ELR (cell line): ENCODE measurements around the gene GATC.

Source experiments
- DNase-seq: peaks from one replicate; pipeline ENCODE4 v3.0.0-alpha.2; 2015; ENCODE audit warnings: low read depth

The GATC gene

DNA sequence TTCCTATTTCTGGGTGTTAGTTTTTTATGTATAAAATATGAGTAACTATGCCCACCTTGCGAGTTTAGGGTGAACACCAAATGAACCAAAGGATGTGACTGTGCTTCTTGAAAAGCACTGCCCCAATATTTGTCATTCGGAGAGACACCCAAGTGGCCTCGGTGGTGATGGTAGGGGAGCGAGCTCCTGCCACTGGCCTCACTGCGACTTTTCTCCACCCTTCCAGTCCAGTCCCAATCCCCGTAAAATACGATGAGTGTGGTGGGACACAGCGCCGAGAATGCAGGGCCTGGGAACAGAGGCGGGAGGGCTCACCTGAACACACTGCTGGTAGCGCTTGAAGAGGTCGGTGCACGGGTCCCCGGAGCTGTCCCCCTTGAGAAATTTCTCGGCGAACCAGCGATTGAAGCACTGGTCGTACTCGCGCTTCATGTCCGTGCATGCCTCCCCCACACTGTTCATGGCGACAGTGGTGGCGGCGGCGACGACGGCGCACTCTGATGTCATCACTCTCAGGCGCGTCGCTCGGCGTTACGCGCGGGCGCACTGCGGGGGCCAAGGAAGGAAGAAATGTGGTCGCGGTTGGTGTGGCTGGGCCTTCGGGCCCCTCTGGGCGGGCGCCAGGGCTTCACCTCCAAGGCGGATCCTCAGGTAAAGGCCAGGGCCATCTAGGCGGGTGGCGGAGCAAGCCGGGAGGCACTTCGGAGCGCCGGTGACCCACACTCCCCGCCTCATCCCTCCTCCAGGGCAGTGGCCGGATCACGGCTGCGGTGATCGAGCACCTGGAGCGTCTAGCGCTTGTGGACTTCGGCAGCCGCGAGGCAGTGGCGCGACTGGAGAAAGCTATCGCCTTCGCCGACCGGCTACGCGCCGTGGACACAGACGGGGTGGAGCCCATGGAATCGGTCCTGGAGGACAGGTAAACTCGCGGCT, at the start of gene GATC, which contains the start of gene TRIAP1:
GATC (plus strand) TSS at position 534 of the 933 bp plus-strand sequence; CDS start at position 571, 37 bp downstream.
TRIAP1 (minus strand) TSS at position 474 of the 933 bp plus-strand sequence; CDS start at position 462, 12 bp downstream.
- DNase-seq, result peak; percentile 84

DNA sequence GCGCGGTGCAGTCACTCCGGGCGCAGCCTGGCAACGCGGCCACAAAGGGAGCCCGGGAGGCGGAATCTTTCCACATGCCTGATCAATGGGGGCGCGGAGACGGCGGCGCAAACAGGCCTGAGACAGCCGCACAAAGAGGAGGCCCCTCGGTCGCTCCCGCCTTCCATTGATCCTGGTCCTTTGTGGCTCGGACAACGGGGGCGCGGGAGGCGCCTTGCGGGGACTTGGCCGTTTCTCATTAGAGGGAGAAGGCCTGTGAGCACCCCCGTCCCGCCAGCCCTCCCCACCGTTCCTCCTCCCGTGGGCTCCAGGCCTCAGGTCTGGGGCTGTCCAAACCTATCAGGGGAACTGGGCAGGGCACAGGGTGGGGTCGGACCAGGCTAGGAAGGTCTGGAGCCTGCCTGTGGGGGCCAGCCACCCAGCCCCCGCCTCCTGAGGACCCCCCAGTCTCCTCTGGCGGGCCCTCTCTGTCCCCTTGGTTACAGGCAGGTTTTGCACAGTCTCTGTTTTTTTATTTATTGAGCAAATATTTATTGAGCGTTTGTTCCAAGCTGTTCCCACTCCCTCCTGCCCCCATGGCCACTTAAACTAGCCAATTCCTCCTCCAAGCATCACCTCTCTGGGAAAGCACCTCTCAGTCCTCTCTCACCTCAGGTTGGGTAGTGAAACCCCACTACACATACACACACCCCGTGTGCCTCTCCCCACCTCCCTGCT, 48.3 kb upstream of the GATC start:
- DNase-seq, result no peak

- peak; percentile 63 for DNase-seq
Measured at GRCh38 chr12:120399531-120399930, 46.7 kb upstream of the GATC start.

GRCh38 chr12:120402217-120402616, 44.0 kb upstream of the GATC start:
- DNase-seq, result peak; percentile 22

- DNase-seq, result no peak
Measured at GRCh38 chr12:120403869-120404268, 42.4 kb upstream of the GATC start.

DNA sequence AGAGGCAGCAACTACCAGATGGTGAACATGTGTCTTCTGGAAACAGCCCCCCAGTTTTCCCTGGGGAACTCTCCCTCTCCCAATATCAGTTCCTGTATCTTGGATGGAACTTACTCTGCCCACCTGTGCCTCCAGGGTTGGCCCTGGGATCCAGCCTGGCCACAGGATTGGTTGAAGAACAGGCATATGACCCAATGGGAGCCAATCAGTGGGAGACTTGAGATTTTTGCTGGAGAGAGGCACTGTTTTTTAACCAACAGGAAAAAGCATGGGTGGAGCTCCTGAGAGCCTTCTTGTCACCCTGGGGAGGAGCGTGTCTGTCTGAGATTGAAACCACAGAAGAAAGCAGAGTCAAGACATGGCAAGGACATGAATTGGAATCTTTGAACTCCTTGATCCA, 42.0 kb upstream of the GATC start:
- peak; percentile 6 for DNase-seq

DNA sequence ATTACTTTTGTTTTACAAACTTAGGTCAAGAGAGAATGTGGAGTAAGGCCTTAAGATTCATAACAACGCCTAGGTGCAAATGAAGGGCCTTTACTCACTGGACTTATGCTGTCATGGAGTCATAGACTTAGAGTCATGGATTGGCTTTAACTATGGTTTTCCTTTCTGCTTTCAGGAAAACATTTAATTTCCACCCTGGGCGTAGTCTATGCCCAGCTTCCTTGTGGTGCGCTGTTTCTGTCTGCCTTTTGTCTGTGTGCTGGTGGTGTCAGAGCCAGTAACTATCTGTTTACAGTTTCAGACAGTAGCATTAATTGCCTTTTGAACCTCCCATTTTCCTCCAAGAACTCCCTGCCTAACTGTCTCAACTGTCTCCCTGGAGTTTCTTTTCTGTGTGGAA, 40.2 kb upstream of the GATC start:
- no peak for DNase-seq

DNA sequence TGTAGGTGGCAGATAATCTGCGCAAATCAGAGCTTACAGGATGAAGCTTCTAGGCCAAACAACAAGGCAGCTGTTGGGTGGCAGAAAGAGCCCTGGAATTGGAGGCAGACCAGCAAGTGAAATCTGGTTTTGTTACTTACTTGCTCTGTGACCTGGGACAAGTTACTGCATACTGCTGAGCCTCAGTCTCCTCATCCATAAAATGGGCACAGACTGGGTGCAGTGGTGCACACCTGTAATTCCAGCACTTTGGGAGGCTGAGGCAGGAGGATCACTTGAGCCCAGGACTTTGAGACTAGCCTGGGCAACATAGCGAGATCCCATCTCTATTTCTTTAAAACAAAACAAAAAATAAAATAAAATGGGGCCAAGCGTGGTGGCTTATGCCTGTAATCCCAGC, 39.7 kb upstream of the GATC start:
- no peak for DNase-seq

GRCh38 chr12:120408771-120409170, 37.5 kb upstream of the GATC start:
- DNase-seq, result no peak

DNA sequence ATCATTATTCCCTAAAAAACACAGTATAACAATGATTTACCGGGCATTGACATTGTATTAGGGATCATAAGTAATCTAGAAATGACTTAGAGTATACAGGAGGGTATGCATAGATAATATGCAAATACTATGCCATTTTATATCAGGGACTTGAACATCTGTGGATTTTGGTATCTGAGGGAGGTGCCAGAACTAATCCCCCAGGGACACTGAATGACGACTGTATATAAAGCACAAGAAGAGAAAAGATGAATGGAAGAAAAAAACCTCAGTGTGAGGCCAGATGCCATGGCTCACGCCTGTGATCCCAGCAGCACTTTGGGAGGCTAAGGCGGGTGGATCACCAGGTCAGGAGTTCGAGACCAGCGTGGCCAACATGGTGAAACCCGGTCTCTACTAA, 33.8 kb upstream of the GATC start:
- no peak for DNase-seq

DNA sequence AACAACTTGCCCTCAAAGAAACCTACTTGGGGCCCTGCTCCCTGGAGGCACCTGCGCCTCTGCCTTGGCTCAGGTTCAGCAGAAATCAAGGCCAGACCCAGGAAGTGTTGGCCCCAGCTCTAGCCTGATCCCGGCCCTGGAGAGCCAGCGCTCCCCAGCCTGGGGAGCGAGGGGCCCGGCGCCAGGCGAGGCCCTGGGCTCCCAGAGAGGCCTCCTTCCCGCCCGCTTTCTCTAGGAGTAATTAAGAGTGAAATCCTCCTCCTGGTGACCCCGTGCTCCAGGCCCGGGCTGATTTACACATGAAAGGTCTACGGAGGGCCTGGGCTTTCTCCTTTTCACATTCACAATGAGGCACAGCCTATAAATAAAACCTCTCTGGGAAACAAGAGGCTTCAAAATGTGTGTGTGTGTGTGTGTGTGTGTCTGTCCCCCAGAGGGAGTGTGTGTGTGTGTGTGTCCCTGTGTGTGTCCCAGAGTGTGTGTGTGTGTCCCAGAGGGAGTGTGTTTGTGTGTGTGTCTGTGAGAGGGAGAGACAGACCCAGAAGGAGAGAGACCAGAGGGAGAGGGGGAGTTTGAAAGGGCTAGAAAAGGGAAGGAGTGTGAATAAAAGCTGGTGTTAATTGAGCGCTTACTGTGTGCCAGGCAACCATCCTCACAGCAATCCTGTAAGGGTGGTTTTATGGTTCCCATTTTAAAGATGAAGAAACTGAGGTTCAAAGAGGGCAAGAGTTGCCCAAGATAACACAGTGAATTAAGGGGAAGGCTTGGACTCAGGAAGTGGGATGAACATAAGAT, 32.1 kb upstream of the GATC start:
- no peak for DNase-seq

DNA sequence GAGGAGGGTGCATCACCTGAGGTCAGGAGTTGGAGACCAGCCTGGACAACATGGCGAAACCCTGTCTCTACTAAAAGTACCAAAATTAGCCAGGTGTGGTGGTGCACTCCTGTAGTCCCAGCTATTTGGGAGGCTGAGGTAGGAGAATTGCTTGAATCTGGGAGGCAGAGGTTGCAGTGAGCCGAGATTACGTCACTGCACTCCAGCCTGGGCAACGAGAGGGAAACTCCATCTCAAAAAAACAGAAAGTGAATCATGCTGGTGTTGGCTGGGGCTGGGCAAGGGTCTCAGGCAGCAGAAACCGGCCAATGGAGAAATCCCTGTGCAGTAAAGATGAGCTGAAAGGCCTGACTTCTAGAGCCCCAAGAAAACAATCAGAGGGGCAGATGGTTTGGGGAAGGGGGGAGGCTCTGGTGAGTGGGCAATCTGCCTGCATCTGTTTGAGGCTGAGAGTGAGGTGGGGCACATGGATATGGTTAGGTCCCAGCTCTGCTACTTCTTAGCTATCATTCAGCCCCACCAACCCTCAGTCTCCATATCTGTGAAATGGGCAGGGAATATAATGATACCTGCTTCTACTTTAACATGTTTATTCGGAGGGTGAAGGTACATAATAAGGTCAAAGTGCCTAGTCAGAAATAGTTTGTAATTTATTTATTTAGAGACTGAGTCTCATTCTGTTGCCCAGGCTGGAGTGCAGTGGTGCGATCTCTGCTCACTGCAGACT, 29.6 kb upstream of the GATC start:
- no peak for DNase-seq

DNA sequence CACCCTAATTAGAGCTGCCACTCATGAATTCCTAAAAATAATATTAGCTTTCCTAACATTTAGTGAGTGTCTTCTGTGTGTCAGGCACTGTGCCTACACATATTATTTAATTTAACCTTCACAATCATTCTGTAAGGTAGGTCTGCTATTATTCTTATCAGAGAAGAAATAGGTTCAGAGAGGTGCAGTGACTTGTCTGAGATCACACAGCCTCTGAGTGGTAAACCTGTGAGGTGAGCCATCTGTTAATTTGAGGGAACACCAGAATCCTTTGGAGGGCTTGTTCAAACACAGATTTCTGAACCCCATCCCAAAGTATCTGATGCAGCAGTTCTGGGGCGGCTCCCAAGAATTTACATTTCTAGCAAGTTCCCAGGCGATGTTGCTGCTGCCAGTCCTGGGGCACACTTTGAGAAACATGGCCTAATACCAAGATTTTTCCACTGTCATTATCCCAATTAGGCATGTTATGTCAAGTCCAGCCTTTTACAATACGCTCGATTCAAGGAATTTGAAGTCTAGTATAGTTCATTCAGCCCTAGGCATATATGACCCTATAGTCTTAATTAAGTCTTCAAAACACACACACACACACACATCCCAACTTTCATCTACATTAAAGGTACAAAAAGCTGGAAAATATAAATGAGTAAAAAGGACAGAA, 28.2 kb upstream of the GATC start:
- no peak for DNase-seq

DNA sequence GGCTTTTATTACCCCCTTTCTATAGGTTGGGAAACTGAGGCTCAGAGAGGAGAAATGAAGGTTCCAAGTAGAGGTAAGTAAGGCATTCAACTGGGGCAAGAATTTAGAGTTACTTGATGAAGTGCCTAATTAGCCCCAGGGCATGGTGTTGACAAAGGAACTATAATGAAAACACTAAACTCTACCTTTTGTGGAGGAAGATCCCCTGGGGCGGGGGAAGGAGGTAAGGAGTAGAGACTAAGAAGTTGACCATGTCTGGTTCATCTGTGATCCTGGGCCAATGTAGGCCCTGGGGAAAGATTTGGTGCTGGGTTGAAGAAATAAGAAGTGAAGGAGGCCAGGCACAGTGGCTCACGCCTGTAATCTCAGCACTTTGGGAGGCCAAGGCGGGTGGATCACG, 24.5 kb upstream of the GATC start:
- no peak for DNase-seq

DNA sequence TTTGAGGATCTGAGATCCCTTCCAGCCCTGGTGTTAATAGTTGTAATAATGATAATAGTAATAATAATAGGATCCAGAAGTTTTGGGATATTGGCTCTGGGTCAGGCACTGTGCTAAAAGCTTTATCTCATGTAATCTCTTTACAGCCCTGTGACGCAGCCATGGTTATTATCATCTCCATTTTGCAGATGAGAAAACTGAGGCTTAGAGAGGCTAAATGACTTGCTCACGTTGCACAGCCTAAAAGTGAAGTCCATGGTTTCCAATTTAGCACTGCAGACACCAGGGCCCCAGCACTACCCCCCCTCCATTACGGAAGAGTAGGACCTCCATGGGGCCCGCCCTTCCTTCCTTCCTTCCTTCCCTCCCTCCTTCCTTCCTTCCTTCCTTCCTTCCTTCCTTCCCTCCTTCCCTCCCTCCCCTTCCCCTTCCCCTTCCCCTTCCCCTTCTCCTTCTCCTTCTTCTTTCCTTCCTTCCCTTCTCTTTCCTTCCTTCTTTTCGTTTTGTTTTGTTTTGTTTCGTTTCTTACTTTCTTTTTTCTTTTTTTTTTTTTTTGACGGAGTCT, 23.3 kb upstream of the GATC start:
- no peak for DNase-seq

GRCh38 chr12:120425797-120426196, 20.4 kb upstream of the GATC start:
- DNase-seq, result no peak

GRCh38 chr12:120428597-120429229, 17.5 kb upstream of the GATC start:
- DNase-seq, result no peak

DNA sequence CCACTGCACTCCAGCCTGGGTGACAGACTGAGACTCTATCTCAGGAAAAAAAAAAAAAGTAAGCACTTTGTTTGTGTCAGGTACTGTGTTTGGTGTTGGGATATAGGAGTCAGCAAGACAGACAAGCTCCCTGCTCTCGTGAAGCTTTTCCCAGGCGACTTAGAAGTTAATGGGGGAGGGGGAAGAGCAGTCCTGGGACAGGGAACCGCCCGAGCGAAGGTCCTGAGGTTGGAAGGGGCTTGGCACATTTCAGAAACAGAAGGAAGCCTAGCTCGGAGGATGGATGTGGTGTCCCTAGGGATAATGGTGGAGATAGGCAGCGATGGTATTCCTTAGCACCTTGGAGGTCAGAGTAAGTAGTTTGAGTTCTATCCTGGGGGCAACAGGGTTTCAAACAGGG, 16.9 kb upstream of the GATC start:
- DNase-seq, result no peak

GRCh38 chr12:120432772-120433525, 13.3 kb upstream of the GATC start:
- no peak for DNase-seq
